AG09309 (cell line): ENCODE results near the gene TMPRSS9.

Experiments used
- DNase-seq: peaks from one replicate; pipeline ENCODE4 v3.0.0-alpha.2; 2010; ENCODE audit warnings: low read depth
- H3K4me3 ChIP-seq: 2 replicates; pipeline ENCODE4 v1.5.1; 2011; ENCODE audit warnings: mild to moderate bottlenecking, low read depth, low read length, moderate library complexity; ENCODE audit not compliant: control insufficient read depth
- TF ChIP-seq, protein P1 (sequence below): IDR thresholded peaks from 2 replicates; pipeline ENCODE4 v1.5.1; 2011; ENCODE audit warnings: mild to moderate bottlenecking, low read depth, low read length, inconsistent platforms; ENCODE audit not compliant: insufficient read depth, control insufficient read depth; ENCODE audit errors: missing control alignments

Gene TMPRSS9

DNA sequence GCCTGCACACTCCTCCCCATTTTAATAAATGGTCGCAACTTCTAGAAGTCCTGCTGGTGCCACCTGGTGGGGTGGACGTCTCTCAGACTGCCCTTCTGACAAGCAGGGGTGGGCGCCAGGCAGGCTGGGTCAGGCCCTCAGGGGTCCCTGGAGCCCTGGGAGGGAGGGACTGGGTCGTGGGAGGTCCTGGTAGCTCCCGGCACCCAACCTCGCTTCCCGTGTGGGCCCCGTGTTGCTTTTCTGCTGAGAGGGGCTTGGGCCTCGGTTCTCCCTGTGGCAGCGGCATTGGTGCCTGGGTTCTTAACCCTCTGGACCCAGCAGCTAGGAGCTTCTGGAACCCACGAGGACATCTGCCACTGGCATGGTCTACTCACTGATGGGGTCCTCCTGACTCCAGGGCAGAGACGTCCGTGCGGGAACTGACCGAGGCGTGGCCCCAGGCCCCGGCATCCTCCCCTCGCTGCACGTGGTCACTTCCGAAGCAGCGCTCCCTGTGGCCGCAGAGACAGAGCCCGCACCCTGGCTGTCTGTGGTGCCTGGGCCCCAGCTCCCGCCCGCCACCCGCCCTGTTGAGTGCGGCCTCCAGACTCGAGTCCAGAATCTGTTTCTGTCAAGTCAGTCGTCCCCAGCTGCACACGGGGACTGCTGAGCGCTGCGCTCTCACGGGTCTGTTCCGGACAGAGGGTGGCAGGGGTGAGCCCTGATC, 6.0 kb upstream of the TMPRSS9 start:
- no peak overlapping the region for H3K4me3 ChIP-seq
- DNase-seq = no peak

DNA sequence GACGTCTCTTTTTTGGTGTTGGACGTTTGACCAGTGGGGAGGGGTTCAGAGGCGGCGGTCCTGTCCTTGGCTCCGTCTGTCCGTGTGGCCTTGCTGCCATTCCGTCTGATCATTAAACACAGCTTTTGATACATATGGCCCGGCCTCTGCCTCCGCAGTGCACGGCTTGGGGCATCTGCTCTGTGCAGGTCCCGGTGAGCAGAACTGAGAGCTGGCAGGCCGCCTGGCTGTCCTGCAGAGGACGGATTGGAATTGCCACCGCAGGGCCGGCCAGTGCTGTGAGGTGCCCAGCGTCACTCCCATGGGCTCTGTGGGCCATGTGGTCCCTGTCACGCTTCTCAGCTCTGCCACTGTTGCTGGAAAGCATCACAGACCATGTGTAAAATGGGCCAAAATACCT, 5.4 kb upstream of the TMPRSS9 start:
- no peak for DNase-seq
- TF ChIP-seq, protein P1, sequence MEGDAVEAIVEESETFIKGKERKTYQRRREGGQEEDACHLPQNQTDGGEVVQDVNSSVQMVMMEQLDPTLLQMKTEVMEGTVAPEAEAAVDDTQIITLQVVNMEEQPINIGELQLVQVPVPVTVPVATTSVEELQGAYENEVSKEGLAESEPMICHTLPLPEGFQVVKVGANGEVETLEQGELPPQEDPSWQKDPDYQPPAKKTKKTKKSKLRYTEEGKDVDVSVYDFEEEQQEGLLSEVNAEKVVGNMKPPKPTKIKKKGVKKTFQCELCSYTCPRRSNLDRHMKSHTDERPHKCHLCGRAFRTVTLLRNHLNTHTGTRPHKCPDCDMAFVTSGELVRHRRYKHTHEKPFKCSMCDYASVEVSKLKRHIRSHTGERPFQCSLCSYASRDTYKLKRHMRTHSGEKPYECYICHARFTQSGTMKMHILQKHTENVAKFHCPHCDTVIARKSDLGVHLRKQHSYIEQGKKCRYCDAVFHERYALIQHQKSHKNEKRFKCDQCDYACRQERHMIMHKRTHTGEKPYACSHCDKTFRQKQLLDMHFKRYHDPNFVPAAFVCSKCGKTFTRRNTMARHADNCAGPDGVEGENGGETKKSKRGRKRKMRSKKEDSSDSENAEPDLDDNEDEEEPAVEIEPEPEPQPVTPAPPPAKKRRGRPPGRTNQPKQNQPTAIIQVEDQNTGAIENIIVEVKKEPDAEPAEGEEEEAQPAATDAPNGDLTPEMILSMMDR = no peak

More for the DNA sequence above, 6.0 kb upstream of the TMPRSS9 start:
- TF ChIP-seq, protein P1 = no peak

DNA sequence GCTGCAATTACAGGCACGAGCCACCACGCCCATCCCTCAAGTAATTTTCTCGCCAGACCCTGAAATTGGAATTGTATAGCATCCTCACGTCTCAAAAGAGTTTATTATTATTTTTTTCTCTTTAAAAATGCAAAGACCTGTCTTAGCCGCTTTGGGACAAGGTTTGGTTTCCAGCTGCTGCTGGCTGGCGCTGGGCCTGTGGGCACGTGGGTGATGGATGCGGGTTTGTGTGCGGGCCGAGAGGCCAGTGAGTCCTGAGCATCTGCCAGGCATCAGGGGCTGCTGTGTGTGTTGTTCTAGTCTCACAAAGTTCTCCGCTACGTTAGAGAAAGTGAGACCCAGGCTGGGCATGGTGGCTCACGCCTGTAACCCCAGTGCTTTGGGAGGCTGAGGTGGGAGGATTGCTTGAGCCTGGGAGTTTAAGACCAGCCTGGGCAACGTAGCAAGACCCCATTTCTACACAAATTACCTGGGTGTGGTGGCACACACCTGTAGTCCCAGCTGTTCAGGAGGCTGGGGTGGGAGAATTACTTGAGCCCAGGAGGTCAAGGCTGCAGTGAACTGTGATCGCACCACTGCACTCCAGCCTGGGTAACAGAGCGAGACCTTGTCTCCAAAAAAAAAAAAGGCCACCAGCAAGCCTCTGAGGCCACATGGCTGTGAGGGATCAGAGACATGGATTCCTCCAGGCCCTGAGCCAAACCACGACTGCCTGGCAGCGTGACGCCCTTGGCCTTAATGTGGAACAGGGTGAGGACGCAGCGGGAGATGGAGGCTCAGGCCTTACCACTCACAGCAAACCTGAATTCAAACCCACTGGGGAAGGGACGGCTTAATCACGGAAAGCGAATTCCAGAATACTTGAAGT, 4.7 kb upstream of the TMPRSS9 start:
- DNase-seq = no peak
- H3K4me3 ChIP-seq = no peak overlapping the region
- TF ChIP-seq, protein P1 = no peak

More for the DNA sequence above, 5.4 kb upstream of the TMPRSS9 start:
- H3K4me3 ChIP-seq = no peak overlapping the region

DNA sequence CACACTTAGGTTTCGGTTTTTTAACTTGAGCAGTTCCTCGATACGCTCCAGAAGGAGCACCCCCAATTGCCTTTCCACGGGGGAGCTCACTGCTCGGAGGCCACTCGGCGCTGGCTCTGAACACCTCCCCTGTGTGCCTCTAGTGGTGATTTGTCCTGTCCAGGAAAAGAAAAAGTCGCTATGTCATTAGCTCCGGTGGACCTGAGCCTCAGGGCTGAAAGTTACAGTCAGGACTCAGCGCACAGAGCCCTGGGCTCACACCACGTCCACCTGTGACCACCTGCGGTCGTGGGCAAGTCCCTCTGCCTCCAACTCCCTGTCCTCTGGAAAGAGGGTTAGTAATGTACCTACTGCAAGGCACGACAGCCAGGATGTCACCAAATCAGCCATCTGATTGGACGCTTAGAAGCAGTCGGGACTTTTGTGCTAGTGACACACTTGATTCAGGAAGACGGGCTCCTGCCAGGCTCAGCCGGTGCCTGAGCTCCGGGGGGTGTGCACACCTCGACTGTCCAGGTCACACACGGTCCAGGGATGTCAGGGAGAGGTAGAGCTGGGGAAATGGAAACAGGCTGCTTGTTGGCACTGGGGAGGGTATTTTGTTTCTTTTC, 3.9 kb upstream of the TMPRSS9 start:
- TF ChIP-seq, protein P1 = no peak
- no peak overlapping the region for H3K4me3 ChIP-seq
- no peak for DNase-seq

DNA sequence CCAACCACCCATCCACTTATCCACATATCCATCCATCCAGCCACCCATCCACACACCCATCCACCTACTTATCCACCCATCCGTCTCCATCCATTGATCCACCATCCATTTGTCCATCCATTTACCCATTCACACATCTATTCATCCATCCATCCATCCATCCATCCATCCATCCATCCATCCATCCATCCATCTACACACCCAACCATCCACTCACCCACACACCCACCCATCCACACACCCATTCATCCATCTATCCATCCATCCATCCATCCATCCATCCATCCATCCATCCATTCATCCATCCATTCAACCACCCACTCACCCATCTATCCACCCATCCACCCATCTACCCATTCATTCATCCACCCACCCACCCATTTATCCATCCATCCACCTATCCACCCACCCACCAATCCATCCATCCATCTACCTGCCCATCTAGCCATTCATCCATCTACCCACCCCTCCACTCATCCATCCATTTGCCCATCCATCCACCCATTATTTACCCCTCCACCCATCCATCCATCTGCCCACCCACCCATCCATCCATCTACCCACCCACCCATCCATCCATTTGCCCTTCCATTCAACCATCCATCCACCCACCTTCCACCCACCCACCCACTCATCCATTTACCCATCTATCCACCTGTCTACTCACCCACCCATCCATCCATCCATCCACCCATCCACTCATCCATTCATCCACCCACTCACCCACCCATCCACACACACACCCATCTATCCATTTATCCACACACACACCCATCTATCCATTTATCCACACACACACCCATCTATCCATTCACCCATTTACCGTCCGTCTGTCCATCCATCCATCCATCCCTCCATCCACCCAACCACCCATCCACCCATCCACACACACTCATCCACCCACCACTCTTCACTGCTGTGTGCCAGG, 2.5 kb upstream of the TMPRSS9 start:
- no peak overlapping the region for H3K4me3 ChIP-seq
- TF ChIP-seq, protein P1 = no peak
- no peak for DNase-seq
